Esophagus squamous epithelium (tissue), 4 donors: ENCODE results near the gene PKD2L2.

Experiments
- CTCF ChIP-seq, 6 experiments: fragments of 450-650 bp in 4 of 6; fragments of 200-600 bp in 2 of 6; sonication (generic) in 2 of 6; IDR thresholded peaks; one replicate each; pipeline ENCODE4 v1.5.1; 2016 to 2019; ENCODE audit warnings: antibody characterized with exemption in 6 of 6, mild to moderate bottlenecking in 4 of 6, moderate library complexity in 4 of 6
- POLR2A ChIP-seq, 4 donors: fragments of 450-650 bp; IDR thresholded peaks; one replicate each; pipeline ENCODE4 v1.6.1; 2017; ENCODE audit warnings: antibody characterized with exemption in 4 of 4, mild to moderate bottlenecking in 4 of 4, moderate library complexity in 3 of 4

DNA sequence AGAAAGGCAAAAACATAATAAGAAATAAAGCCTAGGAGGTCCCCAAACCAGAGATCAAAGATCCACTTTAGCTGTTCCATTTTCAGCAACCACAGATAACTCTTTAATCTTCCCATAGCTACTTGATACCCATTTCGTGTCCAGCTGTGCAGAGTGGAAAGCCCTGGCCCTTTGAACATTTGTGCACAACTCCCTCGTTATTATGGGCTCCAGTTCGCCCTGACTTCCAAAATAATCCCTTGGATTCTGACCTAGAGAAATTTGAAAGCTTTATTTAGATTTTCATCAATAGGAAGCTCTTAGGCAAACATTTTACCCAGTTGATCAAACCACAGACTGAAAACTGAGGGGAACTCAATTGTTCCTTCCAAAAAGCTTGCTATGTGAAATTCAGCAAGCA is 16.8 kb upstream of the PKD2L2 start:
- TF ChIP-seq POLR2A (IDR thresholded peaks at IDR 0.05) = no peak
- TF ChIP-seq CTCF (IDR thresholded peaks at IDR 0.05) = no peak
